Ovary (tissue), 9 donors: ENCODE data around the gene WHRN. TPM values are rescaled to one million over a fixed set of nuclear protein-coding genes. Genes with fewer than 3 reads are reported as not detected.

ENCODE experiments used
- DNase-seq, 5 donors: peaks; one replicate each; pipeline ENCODE4 v3.0.0-alpha.2; 2019 to 2020
- H3K27ac ChIP-seq, 2 donors: fragments of 200-600 bp; one replicate each; pipeline versions ENCODE4 v1.5.1 to v1.8.0; 2019 to 2022
- H3K27me3 ChIP-seq: fragments of 200-600 bp; one replicate; pipeline ENCODE4 v1.8.0; 2022
- H3K36me3 ChIP-seq: fragments of 200-600 bp; sonication (generic); one replicate; pipeline ENCODE4 v1.5.1; 2019
- H3K4me1 ChIP-seq: one replicate; pipeline ENCODE4 v1.8.1; 2013; ENCODE audit warnings: mild to moderate bottlenecking, moderate library complexity; ENCODE audit not compliant: insufficient read depth
- H3K4me3 ChIP-seq: fragments of 200-600 bp; sonication (generic); one replicate; pipeline ENCODE4 v1.5.1; 2017
- H3K9me3 ChIP-seq, 2 donors: fragments of 200-600 bp in 1 of 2; sonication (generic) in 1 of 2; one replicate each; pipeline versions ENCODE4 v1.5.1 to v1.8.1; 2013 to 2019; ENCODE audit warnings: mild to moderate bottlenecking in 1 of 2, moderate library complexity in 1 of 2
- EP300 ChIP-seq: sonication (generic); formaldehyde crosslinking; IDR thresholded peaks from one replicate; pipeline ENCODE4 v1.6.1; 2017; ENCODE audit warnings: antibody characterized with exemption
- POLR2A ChIP-seq: fragments of 450-650 bp; IDR thresholded peaks from one replicate; pipeline ENCODE4 v1.6.1; 2017; ENCODE audit warnings: antibody characterized with exemption, mild to moderate bottlenecking, moderate library complexity
- WGBS, 3 donors: extraction: QIAGEN DNeasy Blood & Tissue Kit in 1 of 3; methylation state at CpG; one replicate each; pipeline versions ENCODE4 v1.1.5 to v1.1.7; 2013 to 2017; 5-methylcytosine and 5-hydroxymethylcytosine counted together
- intact Hi-C, 4 donors: fragments of 100-400 bp; cut with DNase I; formaldehyde crosslinking; loops; one replicate each; pipeline versions ENCODE4 v1.11.0 to v1.15.1; 2022 to 2023
- polyA plus RNA-seq, 2 donors: library from polyadenylated mRNA; stranded (reverse); fragments of 200-250 nt in 1 of 2; fragments of 350-450 nt in 1 of 2; fragmentation: Illumina TruSeq in 1 of 2; extraction: RNeasy Lipid Tissue Mini Kit (QIAGEN cat#74804) in 1 of 2; gene quantifications; one replicate each; pipeline ENCODE4 v1.2.3, GENCODE V29; 2013 to 2014
- total RNA-seq, 7 donors: library from RNA; depleted of rRNA in 2 of 7; stranded (reverse); fragments of >200 nt in 2 of 7; fragmentation: NEBNext Ultra II Directional in 3 of 7; extraction: Animal tissue kit (Norgen Biotek cat#: 25700) in 3 of 7; gene quantifications; one replicate each; pipeline versions ENCODE4 v1.1.0 to v1.2.4, GENCODE V29; 2016 to 2023
- TF ChIP-seq, protein P1 (sequence below), 3 donors: fragments of 450-650 bp in 2 of 3; fragments of 200-600 bp in 1 of 3; IDR thresholded peaks; one replicate each; pipeline versions ENCODE4 v1.5.1 to v1.8.0; 2016 to 2022; ENCODE audit warnings: antibody characterized with exemption in 3 of 3, mild to moderate bottlenecking in 1 of 3
- donor health status: DM: no; HTN: no; CAD: no; lungs with moderate emphysema.
- donor health status: DM: no; HTN: no; CAD: no.
- donor health status: Bipolar disorder and iron deficiency.
- donor health status: DM: yes; HTN: yes; CAD: no.
- donor health status: DM: no; HTN: no; CAD: no.
- donor health status: DM: yes; HTN: yes; CAD: no.

WHRN gene
- total and polyA plus RNA-seq, 9 donors = 1.7 to 28.5 (median 20.3) TPM

GRCh38 chr9:114459464-114459863, 45.8 kb downstream of the WHRN start:
- H3K4me1 ChIP-seq = no peaks in the 10 kb centered on the region
- H3K27me3 ChIP-seq = no peaks in the 10 kb centered on the region
- no peak overlapping the region for H3K4me3 ChIP-seq
- H3K27ac ChIP-seq = no peak overlapping the region
- intact Hi-C loops = no loop called here
- WGBS, 3 donors = 70 to 89% (median 79%) methylated on average over 4 to 5 of the region's 5 CpGs
- DNase-seq = no peak
- no peaks in the 10 kb centered on the region for H3K36me3 ChIP-seq
- H3K9me3 ChIP-seq = no peaks in the 10 kb centered on the region
- TF ChIP-seq POLR2A = no peak
- TF ChIP-seq EP300 = no peak
- TF ChIP-seq, protein P1, sequence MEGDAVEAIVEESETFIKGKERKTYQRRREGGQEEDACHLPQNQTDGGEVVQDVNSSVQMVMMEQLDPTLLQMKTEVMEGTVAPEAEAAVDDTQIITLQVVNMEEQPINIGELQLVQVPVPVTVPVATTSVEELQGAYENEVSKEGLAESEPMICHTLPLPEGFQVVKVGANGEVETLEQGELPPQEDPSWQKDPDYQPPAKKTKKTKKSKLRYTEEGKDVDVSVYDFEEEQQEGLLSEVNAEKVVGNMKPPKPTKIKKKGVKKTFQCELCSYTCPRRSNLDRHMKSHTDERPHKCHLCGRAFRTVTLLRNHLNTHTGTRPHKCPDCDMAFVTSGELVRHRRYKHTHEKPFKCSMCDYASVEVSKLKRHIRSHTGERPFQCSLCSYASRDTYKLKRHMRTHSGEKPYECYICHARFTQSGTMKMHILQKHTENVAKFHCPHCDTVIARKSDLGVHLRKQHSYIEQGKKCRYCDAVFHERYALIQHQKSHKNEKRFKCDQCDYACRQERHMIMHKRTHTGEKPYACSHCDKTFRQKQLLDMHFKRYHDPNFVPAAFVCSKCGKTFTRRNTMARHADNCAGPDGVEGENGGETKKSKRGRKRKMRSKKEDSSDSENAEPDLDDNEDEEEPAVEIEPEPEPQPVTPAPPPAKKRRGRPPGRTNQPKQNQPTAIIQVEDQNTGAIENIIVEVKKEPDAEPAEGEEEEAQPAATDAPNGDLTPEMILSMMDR (IDR thresholded peaks at IDR 0.05) = no peak

- WGBS, 3 donors = 86 to 98% (median 95%) methylated on average over 1 of the region's 1 CpG
- intact Hi-C loops = no loop called here
Observed at GRCh38 chr9:114456929-114457328, 48.3 kb downstream of the WHRN start.

GRCh38 chr9:114454652-114455051, 50.6 kb downstream of the WHRN start:
- TF ChIP-seq POLR2A (no peak), EP300 (no peak)
- TF ChIP-seq, protein P1 (IDR thresholded peaks at IDR 0.05) = no peak
- Histone ChIP-seq H3K4me3 (no peak overlapping the region), H3K36me3 (no peaks in the 10 kb centered on the region), H3K27me3 (no peaks in the 10 kb centered on the region), H3K9me3 (no peaks in the 10 kb centered on the region), H3K27ac (no peak overlapping the region), H3K4me1 (no peaks in the 10 kb centered on the region)
- 0 to 34% (median 0%) methylated on average over 1 of the region's 1 CpG for WGBS, 3 donors
- intact Hi-C loops = no loop called here
- DNase-seq = no peak

More at GRCh38 chr9:114456929-114457328, 48.3 kb downstream of the WHRN start:
- Histone ChIP-seq H3K9me3 (no peaks in the 10 kb centered on the region), H3K27me3 (no peaks in the 10 kb centered on the region), H3K36me3 (no peaks in the 10 kb centered on the region), H3K4me3 (no peak overlapping the region), H3K4me1 (no peaks in the 10 kb centered on the region), H3K27ac (no peak overlapping the region)
- no peak for DNase-seq
- TF ChIP-seq, protein P1 (IDR thresholded peaks at IDR 0.05) = no peak
- TF ChIP-seq EP300 (no peak), POLR2A (no peak)

- no peaks in the 10 kb centered on the region for H3K36me3 ChIP-seq
- H3K4me3 ChIP-seq = no peak overlapping the region
- H3K27me3 ChIP-seq = no peaks in the 10 kb centered on the region
- DNase-seq = no peak
- no peak for TF ChIP-seq POLR2A
- no peak for TF ChIP-seq EP300
- TF ChIP-seq, protein P1 (IDR thresholded peaks at IDR 0.05) = no peak
- H3K4me1 ChIP-seq = no peaks in the 10 kb centered on the region
- 63 to 66% (median 66%) methylated on average over 12 of the region's 12 CpGs for WGBS, 3 donors
- intact Hi-C loops = no loop called here
- H3K27ac ChIP-seq = no peak overlapping the region
- no peaks in the 10 kb centered on the region for H3K9me3 ChIP-seq
Observed at GRCh38 chr9:114452219-114453165, 52.8 kb downstream of the WHRN start.
